ENCODE data around the gene ARMC3.

DNA sequence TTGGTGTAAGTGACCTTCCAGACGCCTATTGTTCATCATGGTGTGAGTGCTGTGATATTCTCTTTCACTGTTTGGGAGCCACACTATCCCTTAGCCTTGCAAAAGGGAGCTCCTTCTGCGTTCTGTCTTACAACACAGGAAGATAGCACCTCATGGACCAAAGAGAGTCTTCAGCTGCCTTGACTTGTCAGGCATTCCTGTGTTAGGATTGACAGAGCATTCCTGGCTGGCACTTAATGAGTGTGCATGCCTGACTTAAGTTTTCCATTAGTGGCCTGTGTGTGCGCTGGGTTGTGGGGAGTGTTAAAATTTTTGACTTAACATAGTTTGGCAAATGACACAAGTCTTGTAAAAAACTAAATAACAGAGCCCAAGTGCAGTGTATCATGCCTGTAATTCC is 145.7 kb downstream of the ARMC3 start:
- TF ChIP-seq CREB1 (CRISPR knock-in tag; IDR thresholded peaks at IDR 0.05) (no peak), NFYB (CRISPR knock-in tag; conservative IDR thresholded peaks at IDR 0.05; ENCODE audit: low read depth) (no peak), KAT7 (CRISPR knock-in tag; IDR thresholded peaks at IDR 0.05; ENCODE audit: borderline replicate concordance) (no peak), GABPB1 (CRISPR knock-in tag; IDR thresholded peaks at IDR 0.05) (no peak), NR3C1 (CRISPR knock-in tag; conservative IDR thresholded peaks at IDR 0.05; ENCODE audit: low read depth) (no peak), JUN (CRISPR knock-in tag; IDR thresholded peaks at IDR 0.05) (no peak), CREM (CRISPR knock-in tag; IDR thresholded peaks at IDR 0.05) (no peak)
- TF ChIP-seq, protein P1, sequence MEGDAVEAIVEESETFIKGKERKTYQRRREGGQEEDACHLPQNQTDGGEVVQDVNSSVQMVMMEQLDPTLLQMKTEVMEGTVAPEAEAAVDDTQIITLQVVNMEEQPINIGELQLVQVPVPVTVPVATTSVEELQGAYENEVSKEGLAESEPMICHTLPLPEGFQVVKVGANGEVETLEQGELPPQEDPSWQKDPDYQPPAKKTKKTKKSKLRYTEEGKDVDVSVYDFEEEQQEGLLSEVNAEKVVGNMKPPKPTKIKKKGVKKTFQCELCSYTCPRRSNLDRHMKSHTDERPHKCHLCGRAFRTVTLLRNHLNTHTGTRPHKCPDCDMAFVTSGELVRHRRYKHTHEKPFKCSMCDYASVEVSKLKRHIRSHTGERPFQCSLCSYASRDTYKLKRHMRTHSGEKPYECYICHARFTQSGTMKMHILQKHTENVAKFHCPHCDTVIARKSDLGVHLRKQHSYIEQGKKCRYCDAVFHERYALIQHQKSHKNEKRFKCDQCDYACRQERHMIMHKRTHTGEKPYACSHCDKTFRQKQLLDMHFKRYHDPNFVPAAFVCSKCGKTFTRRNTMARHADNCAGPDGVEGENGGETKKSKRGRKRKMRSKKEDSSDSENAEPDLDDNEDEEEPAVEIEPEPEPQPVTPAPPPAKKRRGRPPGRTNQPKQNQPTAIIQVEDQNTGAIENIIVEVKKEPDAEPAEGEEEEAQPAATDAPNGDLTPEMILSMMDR (IDR thresholded peaks at IDR 0.05) = no peak
- TF ChIP-seq, protein P2, sequence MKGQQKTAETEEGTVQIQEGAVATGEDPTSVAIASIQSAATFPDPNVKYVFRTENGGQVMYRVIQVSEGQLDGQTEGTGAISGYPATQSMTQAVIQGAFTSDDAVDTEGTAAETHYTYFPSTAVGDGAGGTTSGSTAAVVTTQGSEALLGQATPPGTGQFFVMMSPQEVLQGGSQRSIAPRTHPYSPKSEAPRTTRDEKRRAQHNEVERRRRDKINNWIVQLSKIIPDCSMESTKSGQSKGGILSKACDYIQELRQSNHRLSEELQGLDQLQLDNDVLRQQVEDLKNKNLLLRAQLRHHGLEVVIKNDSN (CRISPR knock-in tag; IDR thresholded peaks at IDR 0.05) = no peak
- TF ChIP-seq, protein P3, sequence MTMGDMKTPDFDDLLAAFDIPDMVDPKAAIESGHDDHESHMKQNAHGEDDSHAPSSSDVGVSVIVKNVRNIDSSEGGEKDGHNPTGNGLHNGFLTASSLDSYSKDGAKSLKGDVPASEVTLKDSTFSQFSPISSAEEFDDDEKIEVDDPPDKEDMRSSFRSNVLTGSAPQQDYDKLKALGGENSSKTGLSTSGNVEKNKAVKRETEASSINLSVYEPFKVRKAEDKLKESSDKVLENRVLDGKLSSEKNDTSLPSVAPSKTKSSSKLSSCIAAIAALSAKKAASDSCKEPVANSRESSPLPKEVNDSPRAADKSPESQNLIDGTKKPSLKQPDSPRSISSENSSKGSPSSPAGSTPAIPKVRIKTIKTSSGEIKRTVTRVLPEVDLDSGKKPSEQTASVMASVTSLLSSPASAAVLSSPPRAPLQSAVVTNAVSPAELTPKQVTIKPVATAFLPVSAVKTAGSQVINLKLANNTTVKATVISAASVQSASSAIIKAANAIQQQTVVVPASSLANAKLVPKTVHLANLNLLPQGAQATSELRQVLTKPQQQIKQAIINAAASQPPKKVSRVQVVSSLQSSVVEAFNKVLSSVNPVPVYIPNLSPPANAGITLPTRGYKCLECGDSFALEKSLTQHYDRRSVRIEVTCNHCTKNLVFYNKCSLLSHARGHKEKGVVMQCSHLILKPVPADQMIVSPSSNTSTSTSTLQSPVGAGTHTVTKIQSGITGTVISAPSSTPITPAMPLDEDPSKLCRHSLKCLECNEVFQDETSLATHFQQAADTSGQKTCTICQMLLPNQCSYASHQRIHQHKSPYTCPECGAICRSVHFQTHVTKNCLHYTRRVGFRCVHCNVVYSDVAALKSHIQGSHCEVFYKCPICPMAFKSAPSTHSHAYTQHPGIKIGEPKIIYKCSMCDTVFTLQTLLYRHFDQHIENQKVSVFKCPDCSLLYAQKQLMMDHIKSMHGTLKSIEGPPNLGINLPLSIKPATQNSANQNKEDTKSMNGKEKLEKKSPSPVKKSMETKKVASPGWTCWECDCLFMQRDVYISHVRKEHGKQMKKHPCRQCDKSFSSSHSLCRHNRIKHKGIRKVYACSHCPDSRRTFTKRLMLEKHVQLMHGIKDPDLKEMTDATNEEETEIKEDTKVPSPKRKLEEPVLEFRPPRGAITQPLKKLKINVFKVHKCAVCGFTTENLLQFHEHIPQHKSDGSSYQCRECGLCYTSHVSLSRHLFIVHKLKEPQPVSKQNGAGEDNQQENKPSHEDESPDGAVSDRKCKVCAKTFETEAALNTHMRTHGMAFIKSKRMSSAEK (CRISPR knock-in tag; IDR thresholded peaks at IDR 0.05; ENCODE audit: borderline replicate concordance) = no peak
